ENCODE data around the gene TCHH. TPM values are rescaled to one million over a fixed set of nuclear protein-coding genes. Genes with fewer than 3 reads are reported as not detected.

TCHH gene
- total RNA-seq, 4 donors from 2014 or later, result under 0.01 to 0.50 (median 0.11) TPM; not detected in 1

Small RNA genes lying within 50 kb of the gene (small RNA-seq; reads per million reads assigned to genes)
- gene SPTLC1P4, result 0 reads per million in 3 donors

Other genes with a start within 250 kb of the TCHH start
- 10 to 100 TPM; 13.2 to 15.7 (median 14.3) TPM for gene THEM4, start 205.9 kb downstream of the TCHH start, total RNA-seq
- gene S100A10, start 121.6 kb downstream of the TCHH start, total RNA-seq, result 100 to 1,000 TPM in 2 of 4 donors, 10 to 100 TPM in 2; 82.5 to 214 (median 105) TPM
- gene S100A11, start 78.4 kb downstream of the TCHH start, total RNA-seq, result 100 to 1,000 TPM in 2 of 4 donors, 10 to 100 TPM in 2; 68.5 to 190 (median 115) TPM
- not detected for gene TCHHL1, start 26.4 kb downstream of the TCHH start, total RNA-seq
- gene RPTN, start 43.8 kb upstream of the TCHH start, total RNA-seq, result not detected
- gene HRNR, start 108.7 kb upstream of the TCHH start, total RNA-seq, result not detected
- gene FLG, start 209.8 kb upstream of the TCHH start, total RNA-seq, result under 1 TPM in 1 of 4 donors, not detected in 3; under 0.01 TPM
- not detected for gene FLG2, start 244.6 kb upstream of the TCHH start, total RNA-seq